ENCODE data around the gene OR2AT4.

Gene OR2AT4

DNA sequence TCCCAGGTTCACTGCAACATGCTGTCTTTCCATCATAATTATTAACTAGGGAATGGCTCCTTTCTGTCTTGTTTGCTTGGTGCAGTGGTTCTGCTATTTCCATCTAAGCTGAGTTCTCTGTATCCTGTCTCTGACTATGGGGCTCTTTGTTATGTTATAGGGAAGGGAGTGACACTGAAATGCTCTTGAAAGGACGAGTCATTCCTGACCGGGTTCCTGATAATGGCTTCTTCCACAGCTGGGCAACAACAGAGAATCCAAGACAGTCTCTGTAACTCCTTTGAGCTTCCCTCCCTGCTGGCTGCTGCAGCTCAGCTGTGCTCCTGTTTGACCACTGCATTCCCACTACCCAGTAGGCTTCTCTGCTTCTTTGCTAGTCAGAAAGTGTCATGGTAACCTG, 24.1 kb downstream of the OR2AT4 start:
- TF ChIP-seq REST (IDR thresholded peaks at IDR 0.05; ENCODE audit: insufficient replicate concordance, low read depth), result no peak
- TF ChIP-seq, protein P1, sequence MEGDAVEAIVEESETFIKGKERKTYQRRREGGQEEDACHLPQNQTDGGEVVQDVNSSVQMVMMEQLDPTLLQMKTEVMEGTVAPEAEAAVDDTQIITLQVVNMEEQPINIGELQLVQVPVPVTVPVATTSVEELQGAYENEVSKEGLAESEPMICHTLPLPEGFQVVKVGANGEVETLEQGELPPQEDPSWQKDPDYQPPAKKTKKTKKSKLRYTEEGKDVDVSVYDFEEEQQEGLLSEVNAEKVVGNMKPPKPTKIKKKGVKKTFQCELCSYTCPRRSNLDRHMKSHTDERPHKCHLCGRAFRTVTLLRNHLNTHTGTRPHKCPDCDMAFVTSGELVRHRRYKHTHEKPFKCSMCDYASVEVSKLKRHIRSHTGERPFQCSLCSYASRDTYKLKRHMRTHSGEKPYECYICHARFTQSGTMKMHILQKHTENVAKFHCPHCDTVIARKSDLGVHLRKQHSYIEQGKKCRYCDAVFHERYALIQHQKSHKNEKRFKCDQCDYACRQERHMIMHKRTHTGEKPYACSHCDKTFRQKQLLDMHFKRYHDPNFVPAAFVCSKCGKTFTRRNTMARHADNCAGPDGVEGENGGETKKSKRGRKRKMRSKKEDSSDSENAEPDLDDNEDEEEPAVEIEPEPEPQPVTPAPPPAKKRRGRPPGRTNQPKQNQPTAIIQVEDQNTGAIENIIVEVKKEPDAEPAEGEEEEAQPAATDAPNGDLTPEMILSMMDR (IDR thresholded peaks at IDR 0.05; ENCODE audit: insufficient read depth, low read length), result no peak
- no peak for TF ChIP-seq POLR2AphosphoS5 (IDR thresholded peaks at IDR 0.05; ENCODE audit: low read depth)
- no peak for TF ChIP-seq SPI1 (IDR thresholded peaks at IDR 0.05; ENCODE audit: borderline replicate concordance, low read depth)
- TF ChIP-seq GABPA (IDR thresholded peaks at IDR 0.05; ENCODE audit: low read depth), result no peak
- H3K27ac ChIP-seq (replicated peaks), result no peak overlapping the region
- DNase-seq (ENCODE audit: low read depth in 1 of 2, low spot score in 1 of 2), result no peak
- H3K27me3 ChIP-seq (ENCODE audit: insufficient read depth, poor library complexity, severe bottlenecking), result no peaks in the 10 kb centered on the region
- H3K4me3 ChIP-seq (replicated peaks; ENCODE audit: insufficient read depth, low read length), result no peak overlapping the region

- H3K4me3 ChIP-seq (replicated peaks; ENCODE audit: insufficient read depth, low read length), result no peak overlapping the region
- TF ChIP-seq, protein P1 (IDR thresholded peaks at IDR 0.05; ENCODE audit: insufficient read depth, low read length), result no peak
- no peak for TF ChIP-seq SPI1 (IDR thresholded peaks at IDR 0.05; ENCODE audit: borderline replicate concordance, low read depth)
- no peak for TF ChIP-seq GABPA (IDR thresholded peaks at IDR 0.05; ENCODE audit: low read depth)
- no peak for TF ChIP-seq POLR2AphosphoS5 (IDR thresholded peaks at IDR 0.05; ENCODE audit: low read depth)
- TF ChIP-seq REST (IDR thresholded peaks at IDR 0.05; ENCODE audit: insufficient replicate concordance, low read depth), result no peak
- no peak overlapping the region for H3K27ac ChIP-seq (replicated peaks)
- H3K27me3 ChIP-seq (ENCODE audit: insufficient read depth, poor library complexity, severe bottlenecking), result peaks cover 4% of the 10 kb centered on the region
- DNase-seq (ENCODE audit: low read depth in 1 of 2, low spot score in 1 of 2), result no peak
Observed at GRCh38 chr11:75069473-75069872, 27.2 kb downstream of the OR2AT4 start.

DNA sequence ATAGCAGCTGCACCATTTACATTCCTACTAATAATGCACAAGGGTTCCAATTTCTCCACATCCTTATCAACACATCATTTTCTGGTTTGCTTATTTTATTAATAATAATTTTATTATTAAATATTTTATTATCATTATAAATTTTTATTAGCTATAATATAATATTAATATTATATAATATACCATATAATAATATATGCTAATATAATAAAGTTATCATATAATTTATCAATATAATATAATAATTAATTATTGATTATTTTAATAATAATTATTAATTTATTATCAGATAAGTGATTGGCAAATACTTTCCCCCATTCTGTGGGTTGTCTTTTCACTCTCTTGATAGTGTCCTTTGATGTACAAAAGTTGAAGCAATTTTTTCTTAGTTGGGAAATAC, 27.7 kb downstream of the OR2AT4 start:
- Histone ChIP-seq H3K27me3 (ENCODE audit: insufficient read depth, poor library complexity, severe bottlenecking) (peaks cover 4% of the 10 kb centered on the region), H3K4me3 (replicated peaks; ENCODE audit: insufficient read depth, low read length) (no peak overlapping the region), H3K27ac (replicated peaks) (no peak overlapping the region)
- no peak for TF ChIP-seq POLR2AphosphoS5 (IDR thresholded peaks at IDR 0.05; ENCODE audit: low read depth)
- TF ChIP-seq, protein P1 (IDR thresholded peaks at IDR 0.05; ENCODE audit: insufficient read depth, low read length), result no peak
- DNase-seq (ENCODE audit: low read depth in 1 of 2, low spot score in 1 of 2), result no peak

DNA sequence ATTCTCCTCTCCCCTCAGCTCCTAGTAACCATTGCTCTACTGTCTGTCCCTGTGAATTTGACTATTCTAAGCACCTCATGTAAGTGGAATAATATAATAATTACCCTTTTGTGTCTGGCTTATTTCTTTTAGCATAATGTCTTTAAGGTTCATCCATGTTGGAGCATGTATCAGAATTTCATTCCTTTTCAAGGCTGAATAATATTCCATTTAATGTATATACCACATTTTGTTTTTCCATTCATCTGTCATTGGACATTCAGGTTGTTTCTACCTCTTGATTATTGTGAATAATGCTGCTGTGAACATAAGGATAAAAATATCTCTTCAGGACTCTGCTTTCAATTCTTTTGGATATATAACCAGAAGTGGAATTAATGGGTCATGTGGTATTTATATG, 28.1 kb downstream of the OR2AT4 start:
- Histone ChIP-seq H3K4me3 (replicated peaks; ENCODE audit: insufficient read depth, low read length) (no peak overlapping the region), H3K27ac (replicated peaks) (no peak overlapping the region), H3K27me3 (ENCODE audit: insufficient read depth, poor library complexity, severe bottlenecking) (peaks cover 4% of the 10 kb centered on the region)
- DNase-seq (ENCODE audit: low read depth in 1 of 2, low spot score in 1 of 2), result no peak
- TF ChIP-seq SPI1 (IDR thresholded peaks at IDR 0.05; ENCODE audit: borderline replicate concordance, low read depth) (no peak), REST (IDR thresholded peaks at IDR 0.05; ENCODE audit: insufficient replicate concordance, low read depth) (no peak), GABPA (IDR thresholded peaks at IDR 0.05; ENCODE audit: low read depth) (no peak), POLR2AphosphoS5 (IDR thresholded peaks at IDR 0.05; ENCODE audit: low read depth) (no peak)
- TF ChIP-seq, protein P1 (IDR thresholded peaks at IDR 0.05; ENCODE audit: insufficient read depth, low read length), result no peak

Data from HL-60 (cell line).